Liver (tissue), 9 donors: Measurements from ENCODE around the gene JPT1. TPM values are rescaled to one million over a fixed set of nuclear protein-coding genes. Genes with fewer than 3 reads are reported as not detected.
A peak's percentile ranks its signal among the peaks of the same experiment; 100 is the strongest.

Experiments
- DNase-seq: peaks from one replicate; pipeline ENCODE4 v3.0.0-alpha.2; 2017; ENCODE audit warnings: low spot score
- H3K27ac ChIP-seq, 2 donors: one replicate each; pipeline ENCODE4 v1.7.0; 2013; ENCODE audit warnings: inconsistent platforms in 2 of 2, low read length in 2 of 2, control low read depth in 1 of 2, low read depth in 1 of 2, mild to moderate bottlenecking in 1 of 2
- H3K27me3 ChIP-seq, 4 donors: one replicate each; pipeline versions ENCODE4 v1.6.1 to v1.7.0; 2013; ENCODE audit warnings: low read length in 3 of 4, inconsistent platforms in 1 of 4, mild to moderate bottlenecking in 1 of 4, moderate library complexity in 1 of 4; ENCODE audit not compliant: control insufficient read depth in 4 of 4, insufficient read depth in 4 of 4
- H3K36me3 ChIP-seq, 4 donors: one replicate each; pipeline versions ENCODE4 v1.6.1 to v1.7.0; 2013; ENCODE audit warnings: low read length in 3 of 4, mild to moderate bottlenecking in 3 of 4, low read depth in 1 of 4, moderate library complexity in 1 of 4; ENCODE audit not compliant: control insufficient read depth in 4 of 4, insufficient read depth in 3 of 4
- H3K4me1 ChIP-seq, 4 donors: one replicate each; pipeline versions ENCODE4 v1.6.1 to v1.7.0; 2013; ENCODE audit warnings: low read length in 3 of 4, mild to moderate bottlenecking in 3 of 4, moderate library complexity in 1 of 4; ENCODE audit not compliant: control insufficient read depth in 4 of 4, insufficient read depth in 4 of 4
- H3K4me3 ChIP-seq, 3 donors: one replicate each; pipeline versions ENCODE4 v1.6.1 to v1.7.0; 2013; ENCODE audit warnings: low read length in 3 of 3, control low read depth in 1 of 3, low read depth in 1 of 3, mild to moderate bottlenecking in 1 of 3
- H3K9ac ChIP-seq, 2 donors: one replicate each; pipeline ENCODE4 v1.7.0; 2013; ENCODE audit warnings: low read length in 2 of 2, mild to moderate bottlenecking in 2 of 2, moderate library complexity in 2 of 2, control low read depth in 1 of 2, low read depth in 1 of 2
- H3K9me3 ChIP-seq, 4 donors: one replicate each; pipeline versions ENCODE4 v1.6.1 to v1.7.0; 2013; ENCODE audit warnings: low read length in 3 of 4; ENCODE audit not compliant: control insufficient read depth in 4 of 4
- CTCF ChIP-seq: fragments of 150-350 bp; IDR thresholded peaks from 2 replicates; pipeline ENCODE4 v1.5.1; 2017; ENCODE audit warnings: improper control_type of control experiment, low read depth, low read length; ENCODE audit not compliant: missing input control
- EGR1 ChIP-seq, 2 donors: IDR thresholded peaks; 2 replicates each; pipeline ENCODE4 v1.6.1; 2016 to 2018; ENCODE audit warnings: antibody characterized with exemption in 2 of 2, low read depth in 2 of 2
- FOXA1 ChIP-seq: IDR thresholded peaks from 2 replicates; pipeline ENCODE4 v1.6.1; 2016; ENCODE audit warnings: antibody characterized with exemption
- FOXA2 ChIP-seq: IDR thresholded peaks from 2 replicates; pipeline ENCODE4 v1.6.1; 2016; ENCODE audit warnings: antibody characterized with exemption
- GABPA ChIP-seq, 2 donors: IDR thresholded peaks in 1 of 2; conservative IDR thresholded peaks in 1 of 2; 2 replicates each; pipeline ENCODE4 v1.6.1; 2016; ENCODE audit warnings: antibody characterized with exemption in 2 of 2, mild to moderate bottlenecking in 1 of 2, moderate library complexity in 1 of 2
- HNF4G ChIP-seq: IDR thresholded peaks from 2 replicates; pipeline ENCODE4 v1.6.1; 2016; ENCODE audit warnings: antibody characterized with exemption
- JUND ChIP-seq, 2 donors: IDR thresholded peaks; 2 replicates each; pipeline ENCODE4 v1.6.1; 2016; ENCODE audit warnings: antibody characterized with exemption in 2 of 2
- RAD21 ChIP-seq, 2 donors: IDR thresholded peaks; 2 replicates each; pipeline ENCODE4 v1.6.1; 2016; ENCODE audit warnings: antibody characterized with exemption in 2 of 2, mild to moderate bottlenecking in 2 of 2
- RXRA ChIP-seq, 2 donors: IDR thresholded peaks; 2 replicates each; pipeline ENCODE4 v1.6.1; 2017 to 2018; ENCODE audit warnings: antibody characterized with exemption in 2 of 2, mild to moderate bottlenecking in 1 of 2
- SP1 ChIP-seq: IDR thresholded peaks from 2 replicates; pipeline ENCODE4 v1.6.1; 2018; ENCODE audit warnings: antibody characterized with exemption, mild to moderate bottlenecking
- TAF1 ChIP-seq: conservative IDR thresholded peaks from 2 replicates; pipeline ENCODE4 v1.6.1; 2016; ENCODE audit warnings: antibody characterized with exemption, mild to moderate bottlenecking
- YY1 ChIP-seq: IDR thresholded peaks from 2 replicates; pipeline ENCODE4 v1.6.1; 2016; ENCODE audit warnings: antibody characterized with exemption, mild to moderate bottlenecking
- WGBS: extraction: QIAGEN DNeasy Blood & Tissue Kit; methylation state at CpG from one replicate; pipeline ENCODE4 v1.1.7; 2013; 5-methylcytosine and 5-hydroxymethylcytosine counted together
- polyA plus RNA-seq, 2 donors: library from polyadenylated mRNA; stranded (reverse) in 1 of 2; unstranded in 1 of 2; fragments of 200-250 nt in 1 of 2; fragments of >200 nt in 1 of 2; fragmentation: Nextera tagmentation in 1 of 2; extraction: Ambion mirVana in 1 of 2; gene quantifications; one replicate each; pipeline versions ENCODE4 v1.2.1 to v1.2.3, GENCODE V29; 2013 to 2015
- total RNA-seq, 2 donors: library from RNA; depleted of rRNA; stranded (reverse); fragments of >200 nt; gene quantifications; one replicate each; pipeline ENCODE4 v1.2.3, GENCODE V29; 2014
- TF ChIP-seq, protein P1 (sequence below): IDR thresholded peaks from 2 replicates; pipeline ENCODE4 v1.6.1; 2016; ENCODE audit warnings: antibody characterized with exemption
- TF ChIP-seq, protein P2 (sequence below): IDR thresholded peaks from 2 replicates; pipeline ENCODE4 v1.6.1; 2016; ENCODE audit warnings: antibody characterized with exemption, mild to moderate bottlenecking
- TF ChIP-seq, protein P3 (sequence below): IDR thresholded peaks from 2 replicates; pipeline ENCODE4 v1.6.1; 2016; ENCODE audit warnings: antibody characterized with exemption
- donor health status: healthy.
- donor health status: healthy.
- donor health status: healthy.
- donor health status: healthy.
- donor health status: healthy.

The JPT1 gene
- total and polyA plus RNA-seq, 4 donors: 20.5 to 47.8 (median 43.9) TPM

DNA sequence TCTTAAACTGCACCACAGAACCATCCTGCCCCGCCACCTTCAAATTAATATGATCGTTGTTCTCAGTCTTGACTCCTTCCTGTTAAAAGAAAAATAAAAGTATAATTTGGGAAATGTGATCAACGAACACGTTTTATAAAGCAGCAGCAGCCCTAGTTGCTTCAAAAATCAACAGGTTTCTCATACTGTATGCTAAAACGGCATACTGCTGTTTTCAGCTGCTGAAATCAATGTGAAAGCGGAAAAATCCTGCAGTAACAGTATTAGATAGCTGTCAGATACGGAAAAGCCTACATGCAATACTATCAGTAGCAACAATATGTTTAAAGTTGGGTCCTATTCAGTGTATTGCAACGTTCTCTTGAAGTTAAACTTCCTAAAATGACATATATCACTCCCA lies 26.8 kb upstream of the JPT1 start:
- H3K9me3 ChIP-seq: no peaks in the 10 kb centered on the region
- H3K4me1 ChIP-seq: peaks cover 0 to 16% (median 6%) of the 10 kb centered on the region in 4 donors
- H3K9ac ChIP-seq: peak overlapping the region; percentile 78 to 85
- TF ChIP-seq HNF4G: no peak
- TF ChIP-seq SP1: no peak
- TF ChIP-seq GABPA (IDR thresholded peaks at IDR 0.05 in 1 of 2, conservative IDR thresholded peaks at IDR 0.05 in 1 of 2): no peak
- no peak for TF ChIP-seq RAD21 (IDR thresholded peaks at IDR 0.05)
- no peak for TF ChIP-seq TAF1
- TF ChIP-seq RXRA (IDR thresholded peaks at IDR 0.05): no peak
- TF ChIP-seq YY1: no peak
- no peak for TF ChIP-seq FOXA2
- TF ChIP-seq, protein P1, sequence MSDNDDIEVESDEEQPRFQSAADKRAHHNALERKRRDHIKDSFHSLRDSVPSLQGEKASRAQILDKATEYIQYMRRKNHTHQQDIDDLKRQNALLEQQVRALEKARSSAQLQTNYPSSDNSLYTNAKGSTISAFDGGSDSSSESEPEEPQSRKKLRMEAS: no peak
- no peak for TF ChIP-seq CTCF
- peak overlapping the region; percentile 88 to 98 (median 89) for H3K4me3 ChIP-seq
- no peaks in the 10 kb centered on the region for H3K27me3 ChIP-seq
- WGBS: 11% methylated on average over 8 of the region's 8 CpGs
- DNase-seq: no peak
- peaks cover 6 to 12% (median 9%) of the 10 kb centered on the region in 4 donors for H3K36me3 ChIP-seq
- H3K27ac ChIP-seq: peak overlapping the region; percentile 91 to 93

DNA sequence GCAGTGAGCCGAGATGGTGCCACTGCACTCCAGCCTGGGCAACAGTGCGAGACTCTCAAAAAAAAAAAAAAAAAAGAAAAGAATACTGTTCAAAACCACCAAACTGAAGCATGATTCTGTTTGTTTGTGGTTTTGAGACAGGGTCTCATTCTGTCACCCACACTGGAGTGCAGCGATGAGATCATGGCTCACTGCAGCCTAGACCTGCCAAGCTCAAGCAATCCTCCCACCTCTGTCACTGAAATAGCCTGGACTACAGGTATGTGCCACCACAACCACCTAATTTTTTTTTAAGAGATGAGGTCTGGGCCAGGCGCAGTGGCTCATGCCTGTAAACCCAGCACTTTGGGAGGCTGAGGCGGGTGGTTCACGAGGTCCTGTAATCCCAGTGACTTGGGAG lies 24.1 kb upstream of the JPT1 start:
- no peak overlapping the region for H3K27ac ChIP-seq
- 94% methylated on average over 6 of the region's 6 CpGs for WGBS

More for the DNA sequence above, 24.1 kb upstream of the JPT1 start:
- no peak for DNase-seq
- no peak overlapping the region for H3K4me3 ChIP-seq
- H3K9me3 ChIP-seq: no peaks in the 10 kb centered on the region
- H3K36me3 ChIP-seq: peaks cover 7 to 27% (median 23%) of the 10 kb centered on the region in 4 donors
- H3K27me3 ChIP-seq: no peaks in the 10 kb centered on the region
- TF ChIP-seq FOXA1 (no peak), RAD21 (IDR thresholded peaks at IDR 0.05) (no peak), EGR1 (IDR thresholded peaks at IDR 0.05; ENCODE audit: low read depth in 2 of 2) (no peak), YY1 (no peak), TAF1 (no peak), CTCF (no peak), JUND (IDR thresholded peaks at IDR 0.05) (no peak), FOXA2 (no peak), RXRA (IDR thresholded peaks at IDR 0.05) (no peak)
- TF ChIP-seq, protein P2, sequence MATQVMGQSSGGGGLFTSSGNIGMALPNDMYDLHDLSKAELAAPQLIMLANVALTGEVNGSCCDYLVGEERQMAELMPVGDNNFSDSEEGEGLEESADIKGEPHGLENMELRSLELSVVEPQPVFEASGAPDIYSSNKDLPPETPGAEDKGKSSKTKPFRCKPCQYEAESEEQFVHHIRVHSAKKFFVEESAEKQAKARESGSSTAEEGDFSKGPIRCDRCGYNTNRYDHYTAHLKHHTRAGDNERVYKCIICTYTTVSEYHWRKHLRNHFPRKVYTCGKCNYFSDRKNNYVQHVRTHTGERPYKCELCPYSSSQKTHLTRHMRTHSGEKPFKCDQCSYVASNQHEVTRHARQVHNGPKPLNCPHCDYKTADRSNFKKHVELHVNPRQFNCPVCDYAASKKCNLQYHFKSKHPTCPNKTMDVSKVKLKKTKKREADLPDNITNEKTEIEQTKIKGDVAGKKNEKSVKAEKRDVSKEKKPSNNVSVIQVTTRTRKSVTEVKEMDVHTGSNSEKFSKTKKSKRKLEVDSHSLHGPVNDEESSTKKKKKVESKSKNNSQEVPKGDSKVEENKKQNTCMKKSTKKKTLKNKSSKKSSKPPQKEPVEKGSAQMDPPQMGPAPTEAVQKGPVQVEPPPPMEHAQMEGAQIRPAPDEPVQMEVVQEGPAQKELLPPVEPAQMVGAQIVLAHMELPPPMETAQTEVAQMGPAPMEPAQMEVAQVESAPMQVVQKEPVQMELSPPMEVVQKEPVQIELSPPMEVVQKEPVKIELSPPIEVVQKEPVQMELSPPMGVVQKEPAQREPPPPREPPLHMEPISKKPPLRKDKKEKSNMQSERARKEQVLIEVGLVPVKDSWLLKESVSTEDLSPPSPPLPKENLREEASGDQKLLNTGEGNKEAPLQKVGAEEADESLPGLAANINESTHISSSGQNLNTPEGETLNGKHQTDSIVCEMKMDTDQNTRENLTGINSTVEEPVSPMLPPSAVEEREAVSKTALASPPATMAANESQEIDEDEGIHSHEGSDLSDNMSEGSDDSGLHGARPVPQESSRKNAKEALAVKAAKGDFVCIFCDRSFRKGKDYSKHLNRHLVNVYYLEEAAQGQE: no peak
- TF ChIP-seq, protein P1: no peak
- TF ChIP-seq, protein P3, sequence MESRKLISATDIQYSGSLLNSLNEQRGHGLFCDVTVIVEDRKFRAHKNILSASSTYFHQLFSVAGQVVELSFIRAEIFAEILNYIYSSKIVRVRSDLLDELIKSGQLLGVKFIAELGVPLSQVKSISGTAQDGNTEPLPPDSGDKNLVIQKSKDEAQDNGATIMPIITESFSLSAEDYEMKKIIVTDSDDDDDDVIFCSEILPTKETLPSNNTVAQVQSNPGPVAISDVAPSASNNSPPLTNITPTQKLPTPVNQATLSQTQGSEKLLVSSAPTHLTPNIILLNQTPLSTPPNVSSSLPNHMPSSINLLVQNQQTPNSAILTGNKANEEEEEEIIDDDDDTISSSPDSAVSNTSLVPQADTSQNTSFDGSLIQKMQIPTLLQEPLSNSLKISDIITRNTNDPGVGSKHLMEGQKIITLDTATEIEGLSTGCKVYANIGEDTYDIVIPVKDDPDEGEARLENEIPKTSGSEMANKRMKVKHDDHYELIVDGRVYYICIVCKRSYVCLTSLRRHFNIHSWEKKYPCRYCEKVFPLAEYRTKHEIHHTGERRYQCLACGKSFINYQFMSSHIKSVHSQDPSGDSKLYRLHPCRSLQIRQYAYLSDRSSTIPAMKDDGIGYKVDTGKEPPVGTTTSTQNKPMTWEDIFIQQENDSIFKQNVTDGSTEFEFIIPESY: no peak
- H3K9ac ChIP-seq: no peak overlapping the region
- H3K4me1 ChIP-seq: peaks cover 0 to 16% (median 6%) of the 10 kb centered on the region in 4 donors
